Nucleus accumbens (tissue), 56 donors: Measurements from ENCODE around the gene NDFIP2.
"Not testable (repeated sequence)": the region's sequence is repeated elsewhere in the genome, so short reads cannot be mapped to it uniquely, and the experiment has no call there.

Experiments
- DNase-seq, 56 donors: peaks; one replicate each; lab custom pipeline; 2025; lab: John Stamatoyannopoulos, UW

NDFIP2 gene

DNA sequence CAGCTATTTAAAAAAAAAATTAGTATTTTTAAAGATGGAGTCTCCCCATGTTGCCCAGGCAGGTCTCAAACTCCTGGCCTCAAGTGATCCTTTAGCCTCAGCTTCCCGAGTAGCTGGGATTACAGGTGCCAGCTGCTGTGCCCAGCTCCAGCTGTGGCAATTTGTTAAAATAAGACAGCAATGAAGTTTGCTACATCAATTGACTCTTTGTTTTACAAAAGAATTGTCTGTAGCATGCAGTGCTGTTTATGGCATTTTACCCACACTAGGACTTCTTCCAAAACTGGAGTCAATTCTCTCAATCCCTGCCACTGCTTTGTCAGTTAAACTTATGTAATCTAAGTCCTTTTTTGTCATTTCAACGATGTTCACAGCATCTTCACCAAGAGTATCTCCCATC lies 49.3 kb downstream of the NDFIP2 start:
- peak in 16 of 56 donors; percentile 1 to 46 (median 16) for DNase-seq

DNA sequence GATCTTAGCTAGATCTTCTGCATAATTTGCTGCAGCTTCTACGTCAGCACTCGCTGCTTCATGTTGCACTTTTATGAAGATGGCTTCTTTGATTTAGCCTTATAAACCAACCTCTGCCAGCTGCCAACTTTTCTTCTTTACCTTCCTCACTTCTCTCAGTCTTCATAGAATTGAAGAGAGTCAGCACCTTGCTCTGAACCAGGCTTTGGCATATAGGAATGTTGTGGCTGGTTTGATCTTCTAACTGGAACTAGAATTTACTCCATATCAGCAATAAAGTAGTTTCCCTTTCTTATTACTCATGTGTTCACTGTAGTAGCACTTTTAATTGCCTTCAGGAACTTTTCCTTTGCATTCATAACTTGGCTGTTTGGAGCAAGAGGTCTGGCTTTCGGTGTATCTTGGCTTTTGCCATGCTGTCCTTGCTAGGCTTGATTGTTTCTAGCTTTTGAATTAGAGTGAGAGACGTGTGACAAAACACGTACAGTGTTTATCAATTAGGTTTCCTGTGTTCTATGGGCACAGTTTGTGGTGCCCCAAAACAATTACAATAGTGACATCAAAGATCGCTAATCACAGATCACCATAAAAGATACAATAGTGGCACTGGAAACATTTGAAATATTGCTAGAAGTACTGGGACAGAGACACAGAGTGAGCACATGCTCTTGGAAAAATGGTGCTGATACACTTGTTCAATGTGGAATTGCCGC lies 50.7 kb downstream of the NDFIP2 start:
- no peak for DNase-seq

DNA sequence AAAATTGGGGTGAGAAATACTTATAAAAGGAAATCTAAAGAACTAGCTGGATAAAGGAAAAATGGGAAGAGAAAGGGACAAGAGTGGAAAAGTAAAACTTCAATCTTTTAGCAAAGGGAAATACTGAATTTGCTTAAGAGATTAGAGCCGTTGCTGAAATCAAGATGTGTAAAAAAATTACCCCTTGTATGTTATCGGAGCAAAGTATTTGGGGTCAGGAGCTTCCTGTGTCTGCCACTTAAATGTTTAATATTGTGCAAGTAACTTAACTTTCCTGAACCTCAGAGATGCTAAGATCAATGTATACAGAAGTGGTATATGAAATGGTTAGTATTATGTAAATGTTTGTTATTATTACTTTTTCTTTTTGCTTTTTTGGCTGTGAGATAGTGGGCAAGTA lies 51.6 kb downstream of the NDFIP2 start:
- no peak for DNase-seq

DNA sequence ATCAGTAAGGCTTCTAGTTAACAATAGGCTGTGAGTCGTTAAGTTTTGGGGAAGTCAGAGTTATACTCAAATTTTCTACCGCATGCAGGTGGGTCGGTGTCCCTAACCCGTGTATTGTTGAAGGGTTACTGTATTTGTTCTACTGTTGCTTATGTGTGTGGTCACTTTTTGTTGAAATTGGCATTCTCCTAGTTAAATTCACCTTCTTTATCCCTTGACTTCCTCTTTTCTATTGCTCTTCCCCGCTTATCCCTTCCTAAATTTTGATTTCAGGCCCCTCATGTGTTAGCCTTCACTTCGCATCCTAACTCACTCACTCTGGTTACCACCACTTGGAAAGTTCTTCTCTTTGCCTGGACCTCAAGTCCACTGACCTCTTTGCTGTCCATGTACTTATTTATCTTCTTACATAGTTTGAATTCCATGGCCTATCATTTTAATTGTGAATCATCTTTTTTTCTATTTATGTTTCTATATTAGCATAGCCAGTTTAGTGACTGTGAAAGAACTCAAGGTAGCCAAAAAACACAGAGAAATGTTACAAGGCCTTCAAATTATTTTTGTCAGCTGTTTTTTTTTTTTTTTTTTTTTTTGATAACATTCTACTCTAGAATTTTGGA lies 52.9 kb downstream of the NDFIP2 start:
- no peak for DNase-seq

- DNase-seq: no peak
Measured at GRCh38 chr13:79534596-79534995, 53.6 kb downstream of the NDFIP2 start.

DNA sequence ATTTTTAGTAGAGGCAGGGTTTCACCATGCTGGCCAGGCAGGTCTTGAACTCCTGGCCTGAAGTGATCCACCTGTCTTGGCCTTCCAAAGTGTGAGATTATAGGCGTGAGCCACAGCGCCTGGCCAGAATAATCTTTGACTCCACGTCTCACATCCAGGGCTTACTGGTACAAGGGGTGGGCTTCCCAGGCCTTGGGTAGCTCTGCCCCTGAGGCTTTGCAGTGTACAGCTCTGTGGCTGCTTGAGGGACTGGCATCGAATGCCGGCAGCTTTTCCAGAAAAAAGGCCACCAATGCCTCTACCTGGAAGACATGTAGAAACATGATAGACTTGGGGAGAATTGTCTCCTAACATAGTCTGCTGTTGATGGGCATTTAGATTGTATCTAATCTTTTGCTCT lies 57.8 kb downstream of the NDFIP2 start:
- no peak for DNase-seq

DNA sequence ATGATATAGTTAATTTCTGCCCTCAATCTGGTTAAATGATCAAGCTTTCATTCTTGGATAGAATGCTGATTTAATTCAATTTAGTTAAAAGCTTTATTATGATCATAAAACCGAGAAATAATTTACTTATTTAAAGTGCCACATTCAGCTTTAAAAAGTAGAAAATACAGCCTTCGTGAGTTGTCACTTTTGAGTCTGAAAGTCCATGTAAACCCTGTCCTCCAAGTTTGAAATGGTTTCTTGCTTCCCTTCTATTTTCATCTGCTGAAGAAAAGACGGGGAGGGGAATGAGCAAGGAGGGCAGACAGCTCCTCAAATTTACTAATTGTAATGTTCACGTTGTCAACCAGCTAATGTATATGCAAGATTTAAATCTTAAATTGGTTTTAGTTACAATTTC lies 59.5 kb downstream of the NDFIP2 start:
- no peak for DNase-seq

- DNase-seq: no peak
Measured at GRCh38 chr13:79541426-79542049, 60.6 kb downstream of the NDFIP2 start.

DNA sequence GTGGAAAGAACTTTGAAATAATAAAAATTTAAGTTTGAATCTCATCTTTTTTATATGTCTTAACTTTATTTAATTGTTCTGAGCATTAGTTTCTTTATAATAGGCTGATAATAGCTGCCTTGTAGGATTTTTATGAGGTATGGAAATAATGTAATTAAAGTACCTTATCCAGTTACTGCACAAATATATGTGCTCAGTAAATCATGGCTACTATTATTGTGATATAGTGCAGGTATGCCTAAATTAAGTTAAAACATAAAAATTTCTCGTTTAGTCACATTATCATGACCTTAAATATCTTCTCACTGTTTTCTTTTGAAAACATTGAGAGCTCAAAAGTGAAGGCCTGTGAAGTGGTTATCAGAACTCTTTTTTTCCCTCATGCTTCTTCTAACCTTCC lies 62.9 kb downstream of the NDFIP2 start:
- DNase-seq: no peak

- DNase-seq: no peak
Measured at GRCh38 chr13:79547211-79548195, 66.5 kb downstream of the NDFIP2 start.

GRCh38 chr13:79548902-79549301 lies 67.9 kb downstream of the NDFIP2 start:
- DNase-seq: no peak

GRCh38 chr13:79549355-79550106 lies 68.6 kb downstream of the NDFIP2 start:
- DNase-seq: no peak

- no peak for DNase-seq
Measured at GRCh38 chr13:79557666-79558065, 76.7 kb downstream of the NDFIP2 start.

DNA sequence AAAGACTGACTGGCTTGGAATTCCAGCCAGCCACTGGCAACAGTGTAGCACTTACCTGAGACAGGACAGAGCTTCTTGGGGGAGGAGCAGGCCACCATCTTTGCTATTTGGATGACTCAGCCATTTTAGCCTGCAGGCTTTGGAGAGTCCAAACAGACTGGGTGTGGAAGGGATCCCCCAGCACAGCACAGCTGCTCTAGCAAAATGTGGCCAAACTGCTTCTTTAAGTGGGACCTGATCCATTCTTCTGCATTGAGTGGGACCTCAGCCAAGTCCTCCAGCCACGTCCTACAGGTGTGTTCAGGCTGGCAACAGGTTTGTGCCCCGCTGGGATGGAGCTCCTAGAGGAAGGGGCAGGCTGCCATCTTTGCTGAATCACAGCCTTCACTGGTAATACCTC lies 80.0 kb downstream of the NDFIP2 start:
- DNase-seq: no peak

DNA sequence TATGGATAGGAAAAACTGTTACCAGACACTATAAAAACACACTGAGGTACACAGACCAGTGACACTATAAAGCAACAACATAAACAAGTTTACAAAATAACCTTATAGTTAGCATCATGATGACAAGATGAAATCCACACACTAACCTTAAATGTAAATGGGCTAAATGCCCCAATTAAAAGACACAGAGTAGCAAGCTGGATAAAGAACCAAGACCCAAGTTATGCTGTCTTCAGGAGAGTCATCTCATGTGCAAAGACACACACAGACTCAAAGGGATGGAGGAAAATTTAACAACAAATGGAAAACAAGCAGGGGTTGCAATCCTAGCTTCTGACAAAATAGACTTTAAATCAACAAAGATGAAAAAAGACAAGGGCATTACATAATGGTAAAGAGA lies 81.6 kb downstream of the NDFIP2 start:
- DNase-seq: no peak

- no peak for DNase-seq
Measured at GRCh38 chr13:79566118-79566517, 85.2 kb downstream of the NDFIP2 start.

DNA sequence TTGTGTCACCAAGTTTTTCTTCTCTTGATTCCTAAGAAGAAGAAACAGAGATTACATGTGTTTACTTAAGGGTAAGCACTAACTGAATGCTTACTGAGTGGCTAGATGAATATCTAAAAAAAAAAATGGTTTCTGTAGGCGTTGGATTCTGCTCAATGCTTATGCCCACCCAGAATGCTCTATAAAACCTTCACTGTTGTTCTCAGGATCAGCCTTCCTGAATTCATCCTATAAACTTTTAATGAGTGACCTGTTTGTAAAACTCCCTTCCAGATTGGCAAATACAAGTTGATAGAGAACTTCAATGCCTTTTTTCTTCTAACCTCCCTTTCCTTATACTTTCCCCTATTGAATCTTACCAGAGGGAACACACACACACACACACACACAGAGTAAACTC lies 90.2 kb downstream of the NDFIP2 start:
- DNase-seq: no peak

GRCh38 chr13:79573892-79574291 lies 92.9 kb downstream of the NDFIP2 start:
- not testable (repeated sequence) for DNase-seq

- DNase-seq: peak in 20 of 56 donors; percentile 1 to 52 (median 17)
Measured at GRCh38 chr13:79581870-79582315, 100.9 kb downstream of the NDFIP2 start.

DNA sequence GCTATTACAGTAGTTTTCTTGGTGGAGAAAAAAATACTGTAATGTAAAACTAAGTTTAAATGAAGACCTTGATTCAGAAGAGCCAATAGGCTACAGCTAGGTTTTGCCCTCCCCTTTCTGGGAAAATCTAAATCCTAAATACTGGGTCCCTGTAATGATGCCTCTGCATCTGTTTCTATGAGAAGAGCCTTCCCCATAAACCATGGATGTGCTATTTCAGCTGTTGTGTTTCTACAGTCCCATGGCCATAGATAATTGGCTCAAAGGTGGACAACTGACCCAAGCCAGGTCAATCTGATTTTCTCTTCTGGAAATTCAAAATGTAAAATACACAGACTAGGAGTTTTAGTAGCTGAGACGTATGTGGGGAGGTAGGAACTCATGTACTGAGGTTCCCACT lies 101.9 kb downstream of the NDFIP2 start:
- no peak for DNase-seq
